Gastroesophageal sphincter (tissue), 4 donors: ENCODE measurements around the gene CHD9NB. TPM values are rescaled to one million over a fixed set of nuclear protein-coding genes. Genes with fewer than 3 reads are reported as not detected.

Experiments
- ATAC-seq: fragments of 150-250 bp; one replicate; pipeline ENCODE4 v1.9.1; 2016; ENCODE audit warnings: mild to moderate bottlenecking, moderate library complexity
- H3K27ac ChIP-seq, 4 donors: fragments of 200-600 bp; sonication (generic) in 3 of 4; 1 replicate in 3 of 4; 2 replicates in 1 of 4; pipeline ENCODE4 v1.5.1; 2016 to 2019
- H3K27me3 ChIP-seq: fragments of 200-600 bp; sonication (generic); one replicate; pipeline ENCODE4 v1.5.1; 2019
- H3K36me3 ChIP-seq, 2 donors: fragments of 200-600 bp; sonication (generic); one replicate each; pipeline ENCODE4 v1.5.1; 2019; ENCODE audit warnings: control low read depth in 1 of 2
- H3K4me1 ChIP-seq, 3 donors: fragments of 200-600 bp; sonication (generic); 1 replicate in 2 of 3; 2 replicates in 1 of 3; pipeline ENCODE4 v1.5.1; 2016 to 2019; ENCODE audit warnings: control low read depth in 2 of 3
- H3K4me3 ChIP-seq, 2 donors: fragments of 200-600 bp; sonication (generic); one replicate each; pipeline ENCODE4 v1.5.1; 2019; ENCODE audit warnings: mild to moderate bottlenecking in 1 of 2, moderate library complexity in 1 of 2
- H3K9me3 ChIP-seq, 3 donors: fragments of 200-600 bp; sonication (generic); one replicate each; pipeline ENCODE4 v1.5.1; 2017 to 2019; ENCODE audit warnings: control low read depth in 2 of 3
- CTCF ChIP-seq, 4 experiments: fragments of 200-600 bp in 2 of 4; fragments of 450-650 bp in 2 of 4; sonication (generic) in 1 of 4; IDR thresholded peaks; one replicate each; pipeline ENCODE4 v1.5.1; 2017 to 2019; ENCODE audit warnings: antibody characterized with exemption in 4 of 4, mild to moderate bottlenecking in 2 of 4, moderate library complexity in 2 of 4
- EP300 ChIP-seq: sonication (generic); formaldehyde crosslinking; IDR thresholded peaks from one replicate; pipeline ENCODE4 v1.6.1; 2017; ENCODE audit warnings: antibody characterized with exemption, mild to moderate bottlenecking
- POLR2A ChIP-seq, 2 donors: fragments of 450-650 bp; IDR thresholded peaks; one replicate each; pipeline ENCODE4 v1.6.1; 2017; ENCODE audit warnings: antibody characterized with exemption in 2 of 2, mild to moderate bottlenecking in 2 of 2, moderate library complexity in 1 of 2
- POLR2AphosphoS5 ChIP-seq: sonication (generic); formaldehyde crosslinking; IDR thresholded peaks from one replicate; pipeline ENCODE4 v1.6.1; 2017; ENCODE audit warnings: antibody characterized with exemption
- WGBS, 2 donors: methylation state at CpG; one replicate each; pipeline ENCODE4 v1.1.5; 2018; ENCODE audit warnings: low coverage in 1 of 2; 5-methylcytosine and 5-hydroxymethylcytosine counted together
- total RNA-seq, 4 donors: library from RNA; depleted of rRNA; stranded (reverse); fragments of >200 nt; gene quantifications; one replicate each; pipeline ENCODE4 v1.1.0, GENCODE V29; 2016

Gene CHD9NB
- total RNA-seq, 4 donors from 2014 or later = 0.17 to 1.1 TPM; not detected in 2

GRCh38 chr16:53031323-53031942 is 21.3 kb downstream of the CHD9NB start:
- 18 to 50% methylated on average over 1 to 2 of the region's 2 CpGs for WGBS, 2 donors
- Histone ChIP-seq H3K27ac (no peak overlapping the region), H3K27me3 (peaks cover 17% of the 10 kb centered on the region), H3K9me3 (no peaks in the 10 kb centered on the region), H3K4me1 (no peaks in the 10 kb centered on the region), H3K36me3 (no peaks in the 10 kb centered on the region), H3K4me3 (no peak overlapping the region)
- ATAC-seq = peak; percentile 51
- TF ChIP-seq EP300 (no peak), CTCF (IDR thresholded peaks at IDR 0.05) (no peak), POLR2A (IDR thresholded peaks at IDR 0.05) (no peak), POLR2AphosphoS5 (no peak)

- no peak for ATAC-seq
- H3K27ac ChIP-seq = no peak overlapping the region
- H3K9me3 ChIP-seq = no peaks in the 10 kb centered on the region
- 48 to 57% methylated on average over 3 of the region's 3 CpGs for WGBS, 2 donors
- no peak for TF ChIP-seq POLR2A (IDR thresholded peaks at IDR 0.05)
- no peak for TF ChIP-seq POLR2AphosphoS5
- no peak for TF ChIP-seq EP300
- TF ChIP-seq CTCF (IDR thresholded peaks at IDR 0.05) = no peak
- no peaks in the 10 kb centered on the region for H3K36me3 ChIP-seq
- H3K4me1 ChIP-seq = no peaks in the 10 kb centered on the region
- no peak overlapping the region for H3K4me3 ChIP-seq
- H3K27me3 ChIP-seq = peaks cover 12% of the 10 kb centered on the region
Observed at GRCh38 chr16:53029971-53030370, 22.7 kb downstream of the CHD9NB start.

- no peak overlapping the region for H3K27ac ChIP-seq
Observed at GRCh38 chr16:53024045-53024444, 28.7 kb downstream of the CHD9NB start.

GRCh38 chr16:53022374-53022773 is 30.3 kb downstream of the CHD9NB start:
- no peaks in the 10 kb centered on the region for H3K9me3 ChIP-seq
- TF ChIP-seq POLR2AphosphoS5 (no peak), EP300 (no peak), CTCF (IDR thresholded peaks at IDR 0.05) (peak in 2 of 4 experiments; percentile 42 to 56)
- H3K27ac ChIP-seq = no peak overlapping the region
- 4 to 18% methylated on average over 4 to 5 of the region's 5 CpGs for WGBS, 2 donors
- H3K36me3 ChIP-seq = no peaks in the 10 kb centered on the region
- H3K27me3 ChIP-seq = no peaks in the 10 kb centered on the region
- no peaks in the 10 kb centered on the region for H3K4me1 ChIP-seq
- no peak overlapping the region for H3K4me3 ChIP-seq
- ATAC-seq = no peak

More at GRCh38 chr16:53024045-53024444, 28.7 kb downstream of the CHD9NB start:
- Histone ChIP-seq H3K36me3 (no peaks in the 10 kb centered on the region), H3K4me1 (no peaks in the 10 kb centered on the region), H3K27me3 (no peaks in the 10 kb centered on the region), H3K4me3 (no peak overlapping the region), H3K9me3 (no peaks in the 10 kb centered on the region)
- WGBS, 2 donors = 95 to 100% methylated on average over 1 to 4 of the region's 4 CpGs
- ATAC-seq = no peak
- TF ChIP-seq POLR2A (IDR thresholded peaks at IDR 0.05) (no peak), EP300 (no peak), CTCF (IDR thresholded peaks at IDR 0.05) (no peak)

- WGBS, 2 donors = 80 to 94% methylated on average over 1 to 2 of the region's 2 CpGs
- no peak overlapping the region for H3K4me3 ChIP-seq
- no peaks in the 10 kb centered on the region for H3K36me3 ChIP-seq
- H3K27me3 ChIP-seq = peaks cover 5% of the 10 kb centered on the region
- H3K27ac ChIP-seq = no peak overlapping the region
- TF ChIP-seq POLR2A (IDR thresholded peaks at IDR 0.05) (no peak), POLR2AphosphoS5 (no peak), EP300 (no peak), CTCF (IDR thresholded peaks at IDR 0.05) (no peak)
- ATAC-seq = no peak
- H3K9me3 ChIP-seq = no peaks in the 10 kb centered on the region
- no peaks in the 10 kb centered on the region for H3K4me1 ChIP-seq
Observed at GRCh38 chr16:53018834-53019416, 33.8 kb downstream of the CHD9NB start.
